ENCODE data around the gene PRAMEF13. TPM values are rescaled to one million over a fixed set of nuclear protein-coding genes. Genes with fewer than 3 reads are reported as not detected.
"Not testable (repeated sequence)": the region's sequence is repeated elsewhere in the genome, so short reads cannot be mapped to it uniquely, and the experiment has no call there.

Gene PRAMEF13
- total RNA-seq, 1 experiment from 2014 or later = not detected

- DNase-seq (ENCODE audit: low read depth) = not testable (repeated sequence)
These were observed 29.7 kb downstream of the PRAMEF13 start, which contains the start of gene PRAMEF9 for GRCh38 chr1:13171548-13171947. PRAMEF9 (plus strand) TSS chr1:13171848; CDS start chr1:13175281, 3,433 bp downstream.

GRCh38 chr1:13165531-13165930 is 35.7 kb downstream of the PRAMEF13 start, which contains the start of gene HNRNPCL4:
HNRNPCL4 (minus strand) TSS chr1:13165631; CDS start chr1:13165467, 164 bp downstream.
- DNase-seq (ENCODE audit: low read depth) = not testable (repeated sequence)

GRCh38 chr1:13155909-13156308 is 45.3 kb downstream of the PRAMEF13 start, which contains the start of gene PRAMEF26:
PRAMEF26 (minus strand) TSS chr1:13156009; CDS start chr1:13153095, 2,914 bp downstream.
- not testable (repeated sequence) for DNase-seq (ENCODE audit: low read depth)

Other genes with a start within 250 kb of the PRAMEF13 start
- not detected in 2 replicates for gene PRAMEF27, start 144.8 kb downstream of the PRAMEF13 start, total RNA-seq (2014; rRNA removed)
- not detected in 2 replicates for gene HNRNPCL3, start 140.6 kb downstream of the PRAMEF13 start, total RNA-seq (2014; rRNA removed)
- gene PRAMEF25, start 130.6 kb downstream of the PRAMEF13 start, total RNA-seq (2014; rRNA removed) = not detected in 2 replicates
- gene HNRNPCL2, start 84.6 kb downstream of the PRAMEF13 start, total RNA-seq (2014; rRNA removed) = not detected in 2 replicates
- gene PRAMEF26, start 45.4 kb downstream of the PRAMEF13 start, total RNA-seq (2014; rRNA removed) = not detected in 2 replicates
- not detected in 2 replicates for gene HNRNPCL4, start 35.8 kb downstream of the PRAMEF13 start, total RNA-seq (2014; rRNA removed)
- not detected in 2 replicates for gene PRAMEF9, start 29.6 kb downstream of the PRAMEF13 start, total RNA-seq (2014; rRNA removed)
- not detected in 2 replicates for gene PRAMEF18, start 24.7 kb upstream of the PRAMEF13 start, total RNA-seq (2014; rRNA removed)
- gene PRAMEF5, start 52.8 kb upstream of the PRAMEF13 start, total RNA-seq (2014; rRNA removed) = not detected in 2 replicates
- gene PRAMEF8, start 83.7 kb upstream of the PRAMEF13 start, total RNA-seq (2014; rRNA removed) = not detected in 2 replicates
- not detected in 2 replicates for gene PRAMEF33, start 102.1 kb upstream of the PRAMEF13 start, total RNA-seq (2014; rRNA removed)
- gene PRAMEF15, start 114.2 kb upstream of the PRAMEF13 start, total RNA-seq (2014; rRNA removed) = not detected in 2 replicates
- not detected in 2 replicates for gene PRAMEF14, start 145.7 kb upstream of the PRAMEF13 start, total RNA-seq (2014; rRNA removed)
- not detected in 2 replicates for gene PRAMEF19, start 170.5 kb upstream of the PRAMEF13 start, total RNA-seq (2014; rRNA removed)
- gene PRAMEF17, start 188.2 kb upstream of the PRAMEF13 start, total RNA-seq (2014; rRNA removed) = not detected in 2 replicates
- not detected in 2 replicates for gene PRAMEF20, start 209.0 kb upstream of the PRAMEF13 start, total RNA-seq (2014; rRNA removed)

Data from LHCN-M2 (cell line).